Natural killer cell (primary cell): ENCODE results near the gene OPRL1. TPM values are rescaled to one million over a fixed set of nuclear protein-coding genes. Genes with fewer than 3 reads are reported as not detected.

ENCODE experiments used
- ATAC-seq, 3 donors: fragments of 150-1000 bp in 2 of 3; fragments of 200-7000 bp in 1 of 3; cut with Tn5 transposase; 1 replicate in 1 of 3; 2 replicates in 2 of 3; pipeline ENCODE4 v1.10.0; 2021; ENCODE audit warnings: mild to moderate bottlenecking in 2 of 3, moderate library complexity in 2 of 3
- DNase-seq, 2 donors: peaks; one replicate each; pipeline versions ENCODE4 v3.0.0 to v3.0.0-alpha.2; 2013 to 2021; ENCODE audit warnings: mixed read lengths in 1 of 2
- H3K27ac ChIP-seq: one replicate; pipeline ENCODE4 v1.5.1; 2013; ENCODE audit warnings: mild to moderate bottlenecking, low read length
- H3K27me3 ChIP-seq: one replicate; pipeline ENCODE4 v1.6.1; 2013; ENCODE audit warnings: low read length; ENCODE audit not compliant: control insufficient read depth, insufficient read depth
- H3K36me3 ChIP-seq: one replicate; pipeline ENCODE4 v1.6.1; 2013; ENCODE audit warnings: low read length; ENCODE audit not compliant: control insufficient read depth, insufficient read depth
- H3K4me1 ChIP-seq: one replicate; pipeline ENCODE4 v1.6.1; 2013; ENCODE audit warnings: low read length; ENCODE audit not compliant: control insufficient read depth, insufficient read depth
- H3K4me3 ChIP-seq: one replicate; pipeline ENCODE4 v1.5.1; 2013; ENCODE audit warnings: low read length
- H3K9me3 ChIP-seq: one replicate; pipeline ENCODE4 v1.6.1; 2013; ENCODE audit warnings: low read length; ENCODE audit not compliant: control insufficient read depth, insufficient read depth
- H3K27ac Mint-ChIP-seq, 2 donors: one replicate each; pipeline ENCODE4 v1.8.0; 2022; ENCODE audit warnings: mild to moderate bottlenecking in 2 of 2, mixed read lengths in 2 of 2, moderate library complexity in 1 of 2
- H3K27me3 Mint-ChIP-seq, 2 donors: one replicate each; pipeline ENCODE4 v1.8.0; 2022; ENCODE audit warnings: low read depth in 2 of 2, mixed read lengths in 2 of 2
- H3K36me3 Mint-ChIP-seq: one replicate; pipeline ENCODE4 v1.8.0; 2022; ENCODE audit warnings: mixed read lengths
- H3K4me1 Mint-ChIP-seq, 2 donors: one replicate each; pipeline ENCODE4 v1.8.0; 2022; ENCODE audit warnings: mixed read lengths in 2 of 2
- H3K4me3 Mint-ChIP-seq: one replicate; pipeline ENCODE4 v1.8.0; 2022; ENCODE audit warnings: mild to moderate bottlenecking, moderate library complexity, mixed read lengths
- H3K9me3 Mint-ChIP-seq, 2 donors: one replicate each; pipeline ENCODE4 v1.8.0; 2022; ENCODE audit warnings: mixed read lengths in 2 of 2
- WGBS: methylation state at CpG from one replicate; pipeline ENCODE4 v1.1.7; 2013; ENCODE audit warnings: missing lambda C conversion rate; ENCODE audit not compliant: insufficient coverage; 5-methylcytosine and 5-hydroxymethylcytosine counted together
- intact Hi-C: fragments of 100-400 bp; cut with micrococcal nuclease; formaldehyde crosslinking; loops from one replicate; pipeline ENCODE4 v1.14.2; 2022
- total RNA-seq, 4 donors: library from RNA; stranded (reverse); fragments of 120-200 nt in 1 of 4; gene quantifications; one replicate each; pipeline versions ENCODE4 v1.2.3 to v1.2.4, GENCODE V29; 2013 to 2022
- TF ChIP-seq, protein P1 (sequence below): fragments of 200-600 bp; IDR thresholded peaks from one replicate; pipeline ENCODE4 v1.8.0; 2022; ENCODE audit warnings: antibody characterized with exemption

OPRL1 gene
- total RNA-seq, 3 donors from 2014 or later (not counting 1 experiment from before 2014, with no cell fraction given), result 1.2 to 2.2 (median 1.4) TPM

DNA sequence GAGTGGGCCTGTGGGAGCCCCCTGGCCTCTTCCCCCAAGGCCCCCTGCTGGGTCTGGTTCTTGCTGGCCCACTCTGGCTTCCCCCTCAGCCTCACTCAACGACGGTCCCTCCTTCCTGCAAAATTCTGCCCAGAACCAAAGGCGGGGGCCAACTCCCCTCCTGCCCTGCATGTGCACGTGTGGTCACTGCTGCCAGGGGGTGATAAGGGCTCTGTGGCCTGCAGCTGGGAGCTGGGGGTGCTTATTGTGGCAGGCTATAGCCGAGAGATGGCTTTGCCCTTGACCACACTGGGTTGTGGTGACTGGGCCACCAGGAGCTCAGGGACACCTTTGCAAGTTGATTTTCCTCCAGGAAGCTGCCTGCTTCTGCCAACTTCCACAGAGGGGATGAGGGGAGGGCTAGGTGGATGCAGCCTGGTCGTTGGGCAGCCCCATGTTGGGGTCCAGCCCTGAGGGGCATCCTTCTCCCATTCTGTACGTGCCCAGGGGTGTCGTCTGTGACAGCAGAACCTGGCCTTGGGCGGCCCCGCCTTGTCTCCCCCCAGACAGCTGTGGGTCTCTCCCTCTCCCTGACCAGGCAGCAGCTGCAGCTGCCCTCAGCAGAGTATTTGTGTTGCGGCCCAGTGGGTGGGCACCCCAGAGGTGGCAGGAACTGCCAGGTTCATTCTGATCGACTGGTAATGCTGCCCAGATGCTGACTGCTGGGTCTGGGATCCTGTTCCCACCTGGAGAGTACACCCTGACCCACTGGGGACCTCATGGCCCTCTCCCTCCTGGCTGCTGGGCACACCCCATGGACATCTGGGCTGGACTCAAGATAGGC, 11.3 kb upstream of the OPRL1 start:
- no peak overlapping the region for H3K27ac ChIP-seq
- DNase-seq (no peak), ATAC-seq (no peak)
- peaks cover 65% of the 10 kb centered on the region for H3K4me1 ChIP-seq
- H3K4me3 ChIP-seq, result no peak overlapping the region
- H3K27me3 Mint-ChIP-seq, result no peaks in the 10 kb centered on the region
- no peak overlapping the region for H3K4me3 Mint-ChIP-seq
- peaks cover 19% of the 10 kb centered on the region for H3K36me3 ChIP-seq
- intact Hi-C loops, result no loop called here
- no peaks in the 10 kb centered on the region for H3K9me3 Mint-ChIP-seq
- TF ChIP-seq, protein P1, sequence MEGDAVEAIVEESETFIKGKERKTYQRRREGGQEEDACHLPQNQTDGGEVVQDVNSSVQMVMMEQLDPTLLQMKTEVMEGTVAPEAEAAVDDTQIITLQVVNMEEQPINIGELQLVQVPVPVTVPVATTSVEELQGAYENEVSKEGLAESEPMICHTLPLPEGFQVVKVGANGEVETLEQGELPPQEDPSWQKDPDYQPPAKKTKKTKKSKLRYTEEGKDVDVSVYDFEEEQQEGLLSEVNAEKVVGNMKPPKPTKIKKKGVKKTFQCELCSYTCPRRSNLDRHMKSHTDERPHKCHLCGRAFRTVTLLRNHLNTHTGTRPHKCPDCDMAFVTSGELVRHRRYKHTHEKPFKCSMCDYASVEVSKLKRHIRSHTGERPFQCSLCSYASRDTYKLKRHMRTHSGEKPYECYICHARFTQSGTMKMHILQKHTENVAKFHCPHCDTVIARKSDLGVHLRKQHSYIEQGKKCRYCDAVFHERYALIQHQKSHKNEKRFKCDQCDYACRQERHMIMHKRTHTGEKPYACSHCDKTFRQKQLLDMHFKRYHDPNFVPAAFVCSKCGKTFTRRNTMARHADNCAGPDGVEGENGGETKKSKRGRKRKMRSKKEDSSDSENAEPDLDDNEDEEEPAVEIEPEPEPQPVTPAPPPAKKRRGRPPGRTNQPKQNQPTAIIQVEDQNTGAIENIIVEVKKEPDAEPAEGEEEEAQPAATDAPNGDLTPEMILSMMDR, result no peak
- H3K27ac Mint-ChIP-seq, result no peak overlapping the region
- peaks cover 29 to 59% of the 10 kb centered on the region in 2 donors for H3K4me1 Mint-ChIP-seq
- no peaks in the 10 kb centered on the region for H3K9me3 ChIP-seq
- 60% methylated on average over 12 of the region's 12 CpGs for WGBS
- no peaks in the 10 kb centered on the region for H3K36me3 Mint-ChIP-seq
- H3K27me3 ChIP-seq, result no peaks in the 10 kb centered on the region

DNA sequence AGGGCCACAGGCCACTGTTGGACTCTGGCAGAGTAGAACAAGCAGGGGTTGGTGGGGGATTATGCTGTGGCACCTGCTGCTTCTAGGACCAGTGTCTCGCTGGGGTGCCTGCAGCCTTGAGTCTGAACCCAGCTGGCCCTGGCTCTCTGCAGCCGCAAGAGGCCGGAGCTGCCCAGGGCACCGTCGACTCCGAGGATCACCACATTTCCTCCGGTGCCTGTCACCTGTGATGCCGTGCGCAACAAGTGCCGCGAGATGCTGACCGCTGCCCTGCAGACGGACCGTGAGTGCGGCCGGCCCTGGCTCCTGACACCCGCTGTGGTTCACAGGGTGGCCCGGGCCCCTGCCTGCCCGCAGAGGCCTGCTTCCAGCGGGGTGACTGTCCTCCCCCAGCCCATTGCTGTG, 10.7 kb upstream of the OPRL1 start:
- H3K27ac Mint-ChIP-seq, result no peak overlapping the region
- peaks cover 59% of the 10 kb centered on the region for H3K4me1 ChIP-seq

DNA sequence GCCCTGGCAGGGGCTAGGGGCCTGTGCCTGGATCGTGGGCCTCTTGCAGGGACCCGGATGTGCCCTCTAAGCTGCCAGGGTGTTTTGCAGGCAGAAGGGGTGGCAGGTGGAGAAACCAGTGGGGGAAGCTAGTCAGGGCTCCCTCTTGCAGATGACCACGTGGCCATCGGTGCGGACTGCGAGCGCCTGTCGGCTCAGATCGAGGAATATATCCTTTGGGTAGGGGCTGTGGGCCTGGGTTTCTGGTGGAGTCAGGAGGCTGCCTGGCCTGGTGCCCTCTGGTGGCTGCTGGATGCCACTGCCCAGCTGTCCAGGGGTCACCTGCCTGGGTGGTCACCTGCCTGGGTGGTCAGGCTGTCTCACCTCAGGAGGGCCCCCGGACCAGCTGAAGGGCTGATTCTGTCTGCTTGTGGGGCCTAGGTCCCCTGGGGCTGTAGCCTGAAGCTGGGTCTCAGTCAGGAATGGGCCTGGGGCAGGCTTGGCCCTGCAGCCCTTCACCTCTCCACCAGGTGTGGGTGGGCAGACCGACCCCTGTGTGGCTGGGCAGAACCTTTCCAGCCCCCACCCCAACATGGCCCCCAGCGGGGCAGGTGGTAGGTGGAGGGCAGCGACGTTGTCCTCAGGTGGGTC, 10.2 kb upstream of the OPRL1 start:
- Histone ChIP-seq H3K4me1 (peaks cover 54% of the 10 kb centered on the region), H3K27ac (no peak overlapping the region)

More for the DNA sequence above, 10.7 kb upstream of the OPRL1 start:
- H3K36me3 ChIP-seq, result peaks cover 25% of the 10 kb centered on the region
- intact Hi-C loops, result no loop called here
- Mint-ChIP-seq H3K4me1 (peaks cover 23 to 53% of the 10 kb centered on the region in 2 donors), H3K4me3 (no peak overlapping the region), H3K9me3 (no peaks in the 10 kb centered on the region), H3K27me3 (no peaks in the 10 kb centered on the region), H3K36me3 (no peaks in the 10 kb centered on the region)
- WGBS, result 88% methylated on average over 20 of the region's 20 CpGs
- no peaks in the 10 kb centered on the region for H3K9me3 ChIP-seq
- ATAC-seq (no peak), DNase-seq (no peak)
- H3K27me3 ChIP-seq, result no peaks in the 10 kb centered on the region
- TF ChIP-seq, protein P1, result no peak
- H3K4me3 ChIP-seq, result no peak overlapping the region
- no peak overlapping the region for H3K27ac ChIP-seq

More for the DNA sequence above, 10.2 kb upstream of the OPRL1 start:
- Histone ChIP-seq H3K4me3 (no peak overlapping the region), H3K36me3 (peaks cover 29% of the 10 kb centered on the region), H3K27me3 (no peaks in the 10 kb centered on the region), H3K9me3 (no peaks in the 10 kb centered on the region)
- intact Hi-C loops, result no loop called here
- Mint-ChIP-seq H3K27ac (no peak overlapping the region), H3K9me3 (no peaks in the 10 kb centered on the region), H3K36me3 (no peaks in the 10 kb centered on the region), H3K27me3 (no peaks in the 10 kb centered on the region), H3K4me3 (no peak overlapping the region), H3K4me1 (peaks cover 23 to 48% of the 10 kb centered on the region in 2 donors)
- DNase-seq, result peak in 1 of 2 donors; percentile 46
- 68% methylated on average over 14 of the region's 14 CpGs for WGBS
- ATAC-seq, result no peak
- TF ChIP-seq, protein P1, result peak; percentile 60
